HFFc6 (cell line): ENCODE measurements around the gene ARL4C. TPM values are rescaled to one million over a fixed set of nuclear protein-coding genes. Genes with fewer than 3 reads are reported as not detected.

Source experiments
- DNase-seq: peaks from one replicate; pipeline ENCODE4 v3.0.0-alpha.2; 2018
- H3K27ac Mint-ChIP-seq: 2 replicates; pipeline ENCODE4 v1.8.0; 2020; ENCODE audit warnings: mild to moderate bottlenecking, mixed read lengths
- H3K27me3 Mint-ChIP-seq: 2 replicates; pipeline ENCODE4 v1.8.0; 2021; ENCODE audit warnings: mild to moderate bottlenecking, moderate library complexity, mixed read lengths; ENCODE audit not compliant: insufficient read depth
- H3K36me3 Mint-ChIP-seq: 2 replicates; pipeline ENCODE4 v1.8.0; 2021; ENCODE audit warnings: low read depth, mixed read lengths
- H3K4me1 Mint-ChIP-seq: 2 replicates; pipeline ENCODE4 v1.8.0; 2020; ENCODE audit warnings: low read depth, mixed read lengths
- H3K4me3 Mint-ChIP-seq: 2 replicates; pipeline ENCODE4 v1.8.0; 2020; ENCODE audit warnings: mild to moderate bottlenecking, moderate library complexity, mixed read lengths
- H3K9me3 Mint-ChIP-seq: 2 replicates; pipeline ENCODE4 v1.8.0; 2020; ENCODE audit warnings: mild to moderate bottlenecking, mixed read lengths
- CTCF ChIP-seq: fragments of 200-600 bp; sonication (generic); IDR thresholded peaks from 2 replicates; pipeline ENCODE4 v1.5.0; 2021; ENCODE audit warnings: antibody characterized with exemption, mild to moderate bottlenecking
- total RNA-seq, 6 experiments: library from RNA; stranded (reverse); fragmentation: NEBNext Ultra II Directional; extraction: Animal tissue kit (Norgen Biotek cat#: 25700); gene quantifications; 2 replicates in 1 of 6; 3 replicates in 5 of 6; pipeline ENCODE4 v1.2.3, GENCODE V29; 2021

The ARL4C gene
- total RNA-seq, 6 experiments from 2014 or later: 3.6 to 6.5 (median 6.0) TPM

- no peak for DNase-seq
- peak overlapping the region; percentile 68 for H3K27ac Mint-ChIP-seq
- H3K4me3 Mint-ChIP-seq: no peak overlapping the region
- H3K36me3 Mint-ChIP-seq: peaks cover 13% of the 10 kb centered on the region; the same call in 1 of the 2 replicates
- peaks cover 89% of the 10 kb centered on the region for H3K4me1 Mint-ChIP-seq
- TF ChIP-seq CTCF: no peak
- no peaks in the 10 kb centered on the region for H3K9me3 Mint-ChIP-seq
- H3K27me3 Mint-ChIP-seq: no peaks in the 10 kb centered on the region; the same call in none of the 2 replicates
These were observed 48.2 kb downstream of the ARL4C start for GRCh38 chr2:234448506-234449184.

GRCh38 chr2:234447963-234448362, 48.9 kb downstream of the ARL4C start:
- Mint-ChIP-seq H3K4me1 (peaks cover 89% of the 10 kb centered on the region), H3K27me3 (no peaks in the 10 kb centered on the region; the same call in none of the 2 replicates), H3K9me3 (no peaks in the 10 kb centered on the region), H3K27ac (peak overlapping the region; percentile 14; the same call in 1 of the 2 replicates), H3K36me3 (peaks cover 16% of the 10 kb centered on the region; the same call in 1 of the 2 replicates), H3K4me3 (no peak overlapping the region)
- DNase-seq: no peak
- no peak for TF ChIP-seq CTCF

GRCh38 chr2:234447189-234447588, 49.7 kb downstream of the ARL4C start:
- no peak for DNase-seq
- no peaks in the 10 kb centered on the region for H3K9me3 Mint-ChIP-seq
- H3K4me3 Mint-ChIP-seq: no peak overlapping the region
- no peak for TF ChIP-seq CTCF
- H3K27ac Mint-ChIP-seq: peak overlapping the region; percentile 83
- H3K27me3 Mint-ChIP-seq: no peaks in the 10 kb centered on the region; the same call in none of the 2 replicates
- H3K36me3 Mint-ChIP-seq: peaks cover 14% of the 10 kb centered on the region; the same call in 1 of the 2 replicates
- H3K4me1 Mint-ChIP-seq: peaks cover 85% of the 10 kb centered on the region

GRCh38 chr2:234446404-234447076, 50.3 kb downstream of the ARL4C start:
- TF ChIP-seq CTCF: no peak
- Mint-ChIP-seq H3K4me3 (no peak overlapping the region), H3K9me3 (no peaks in the 10 kb centered on the region), H3K27ac (peak overlapping the region; percentile 83), H3K4me1 (peaks cover 79% of the 10 kb centered on the region), H3K27me3 (no peaks in the 10 kb centered on the region; the same call in 1 of the 2 replicates), H3K36me3 (peaks cover 14% of the 10 kb centered on the region; the same call in 1 of the 2 replicates)
- DNase-seq: no peak

- H3K36me3 Mint-ChIP-seq: peaks cover 17% of the 10 kb centered on the region; the same call in 1 of the 2 replicates
- H3K9me3 Mint-ChIP-seq: no peaks in the 10 kb centered on the region
- H3K4me3 Mint-ChIP-seq: peak overlapping the region; percentile 80
- no peaks in the 10 kb centered on the region; the same call in none of the 2 replicates for H3K27me3 Mint-ChIP-seq
- H3K4me1 Mint-ChIP-seq: peaks cover 62% of the 10 kb centered on the region
- peak; percentile 95 for DNase-seq
- peak overlapping the region; percentile 99 for H3K27ac Mint-ChIP-seq
- TF ChIP-seq CTCF: no peak
These were observed 52.0 kb downstream of the ARL4C start for GRCh38 chr2:234444893-234445292.
